ENCODE results near the gene ATP6V0D1. TPM values are rescaled to one million over a fixed set of nuclear protein-coding genes. Genes with fewer than 3 reads are reported as not detected.

ATP6V0D1 gene
- polyA plus RNA-seq, 3 donors = 354 to 687 (median 631) TPM

DNA sequence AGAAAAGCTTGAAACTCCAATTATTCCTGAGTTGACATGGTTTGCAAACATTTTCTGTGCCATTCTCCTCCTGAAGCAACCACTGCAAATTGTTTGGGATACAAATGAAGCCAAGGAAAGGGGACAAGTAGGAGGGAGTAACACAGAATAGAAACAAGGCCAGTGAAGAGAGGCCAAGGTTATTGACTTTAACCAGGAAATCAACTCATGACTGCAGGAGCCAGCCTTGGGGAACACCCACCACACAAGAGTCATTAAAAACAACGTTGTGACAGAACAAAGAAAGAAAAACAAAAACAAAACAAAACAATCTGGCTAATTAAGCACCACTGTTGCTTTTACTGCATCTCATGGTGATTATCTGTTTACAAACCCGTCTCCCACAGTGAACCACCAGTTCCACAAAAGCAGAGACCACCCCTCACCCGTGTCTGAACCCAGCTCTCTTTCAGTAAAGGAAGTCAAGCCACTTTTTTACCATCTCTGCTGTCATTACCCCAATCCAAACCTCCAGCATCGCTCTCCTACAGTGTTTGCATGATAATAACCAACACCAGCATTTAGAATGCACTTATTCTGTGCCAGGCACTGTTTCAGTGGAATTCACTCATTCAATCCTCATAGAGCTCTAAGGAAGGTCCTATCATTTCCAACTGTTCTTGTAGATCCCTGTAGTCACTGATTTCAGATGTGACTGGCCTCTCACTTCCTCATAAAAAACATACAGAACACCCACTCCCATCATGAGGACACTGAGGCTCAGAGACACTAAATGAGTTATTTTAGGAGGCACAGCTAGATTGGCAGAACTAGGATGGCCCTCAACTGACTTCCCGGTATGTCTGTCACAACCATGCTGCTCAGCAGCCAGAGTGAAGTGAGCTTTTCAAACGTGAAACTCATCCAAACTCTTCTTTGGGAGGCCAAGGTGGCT, 66.7 kb downstream of the ATP6V0D1 start:
- no peak overlapping the region for H2AFZ ChIP-seq (ENCODE audit: insufficient read depth, low read depth, low read length, poor library complexity, severe bottlenecking)
- no peak overlapping the region for H3K4me2 ChIP-seq (replicated peaks; ENCODE audit: extremely low read depth, low read length, poor library complexity, severe bottlenecking)
- no peak overlapping the region for H3K4me3 ChIP-seq (replicated peaks in 1 of 3; ENCODE audit: low read depth in 2 of 3, low read length in 3 of 3)
- intact Hi-C loops (cut with micrococcal nuclease) = no loop called here
- no peaks in the 10 kb centered on the region for H4K20me1 ChIP-seq (ENCODE audit: insufficient read depth, low read length)
- no peaks in the 10 kb centered on the region for H3K79me2 ChIP-seq (ENCODE audit: insufficient read depth, low read length)
- no peak overlapping the region for H3K9ac ChIP-seq (ENCODE audit: insufficient read depth, low read length, poor library complexity, severe bottlenecking)
- no peaks in the 10 kb centered on the region for H3K36me3 ChIP-seq (replicated peaks in 1 of 2; ENCODE audit: control insufficient read depth in 1 of 2, insufficient read depth in 2 of 2, low read length in 2 of 2)
- DNase-seq = no peak
- no peaks in the 10 kb centered on the region for H3K9me3 ChIP-seq (replicated peaks in 1 of 2; ENCODE audit: control insufficient read depth in 1 of 2, insufficient read depth in 1 of 2, low read length in 2 of 2)
- H3K4me1 Mint-ChIP-seq = peaks cover 13% of the 10 kb centered on the region
- no peaks in the 10 kb centered on the region for H3K36me3 Mint-ChIP-seq
- peaks cover 0 to 11% of the 10 kb centered on the region in 2 donors for H3K27me3 ChIP-seq (ENCODE audit: control insufficient read depth in 2 of 2, insufficient read depth in 2 of 2, low read length in 2 of 2)
- H3K27ac ChIP-seq (ENCODE audit: low read depth in 1 of 2, low read length in 2 of 2) = no peak overlapping the region
- peaks cover 6 to 29% (median 29%) of the 10 kb centered on the region in 3 donors for H3K27me3 Mint-ChIP-seq (ENCODE audit: low read depth in 3 of 3)
- H3K27ac Mint-ChIP-seq = no peak overlapping the region
- H3K4me3 Mint-ChIP-seq = peak overlapping the region in 1 of 2 donors; percentile 9
- H3K9me3 Mint-ChIP-seq = no peaks in the 10 kb centered on the region
- TF ChIP-seq, protein P1, sequence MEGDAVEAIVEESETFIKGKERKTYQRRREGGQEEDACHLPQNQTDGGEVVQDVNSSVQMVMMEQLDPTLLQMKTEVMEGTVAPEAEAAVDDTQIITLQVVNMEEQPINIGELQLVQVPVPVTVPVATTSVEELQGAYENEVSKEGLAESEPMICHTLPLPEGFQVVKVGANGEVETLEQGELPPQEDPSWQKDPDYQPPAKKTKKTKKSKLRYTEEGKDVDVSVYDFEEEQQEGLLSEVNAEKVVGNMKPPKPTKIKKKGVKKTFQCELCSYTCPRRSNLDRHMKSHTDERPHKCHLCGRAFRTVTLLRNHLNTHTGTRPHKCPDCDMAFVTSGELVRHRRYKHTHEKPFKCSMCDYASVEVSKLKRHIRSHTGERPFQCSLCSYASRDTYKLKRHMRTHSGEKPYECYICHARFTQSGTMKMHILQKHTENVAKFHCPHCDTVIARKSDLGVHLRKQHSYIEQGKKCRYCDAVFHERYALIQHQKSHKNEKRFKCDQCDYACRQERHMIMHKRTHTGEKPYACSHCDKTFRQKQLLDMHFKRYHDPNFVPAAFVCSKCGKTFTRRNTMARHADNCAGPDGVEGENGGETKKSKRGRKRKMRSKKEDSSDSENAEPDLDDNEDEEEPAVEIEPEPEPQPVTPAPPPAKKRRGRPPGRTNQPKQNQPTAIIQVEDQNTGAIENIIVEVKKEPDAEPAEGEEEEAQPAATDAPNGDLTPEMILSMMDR (IDR thresholded peaks at IDR 0.05) = no peak
- 84% methylated on average over 6 of the region's 6 CpGs for WGBS (ENCODE audit: insufficient coverage)
- H3K4me1 ChIP-seq (ENCODE audit: control insufficient read depth in 1 of 2, insufficient read depth in 2 of 2, low read length in 2 of 2) = peaks cover 10 to 13% of the 10 kb centered on the region in 2 donors

DNA sequence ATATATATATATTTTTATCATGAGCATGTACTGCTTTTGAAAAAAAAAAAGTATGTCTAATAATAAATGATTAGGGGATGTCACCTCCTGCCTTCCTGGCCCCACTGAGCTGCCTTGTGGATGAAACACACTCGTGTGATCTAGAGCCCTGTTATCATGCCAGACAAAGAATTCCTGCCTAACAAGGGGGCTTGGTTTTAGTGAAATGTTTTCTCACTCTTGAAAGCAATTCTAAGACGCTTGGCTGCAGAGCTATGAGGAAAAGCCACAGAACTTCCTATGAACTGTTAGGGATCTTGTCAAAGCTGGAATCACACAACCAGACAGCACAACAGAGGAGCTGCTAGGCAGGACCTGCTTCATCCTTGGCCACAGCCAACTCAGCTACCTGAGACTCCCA, 68.7 kb downstream of the ATP6V0D1 start:
- Histone ChIP-seq H3K36me3 (replicated peaks in 1 of 2; ENCODE audit: control insufficient read depth in 1 of 2, insufficient read depth in 2 of 2, low read length in 2 of 2) (no peaks in the 10 kb centered on the region), H3K27ac (ENCODE audit: low read depth in 1 of 2, low read length in 2 of 2) (no peak overlapping the region), H3K79me2 (ENCODE audit: insufficient read depth, low read length) (no peaks in the 10 kb centered on the region), H3K27me3 (ENCODE audit: control insufficient read depth in 2 of 2, insufficient read depth in 2 of 2, low read length in 2 of 2) (peaks cover 0 to 8% of the 10 kb centered on the region in 2 donors), H3K4me2 (replicated peaks; ENCODE audit: extremely low read depth, low read length, poor library complexity, severe bottlenecking) (no peak overlapping the region), H3K4me3 (replicated peaks in 1 of 3; ENCODE audit: low read depth in 2 of 3, low read length in 3 of 3) (no peak overlapping the region), H3K4me1 (ENCODE audit: control insufficient read depth in 1 of 2, insufficient read depth in 2 of 2, low read length in 2 of 2) (peaks cover 16 to 19% of the 10 kb centered on the region in 2 donors), H4K20me1 (ENCODE audit: insufficient read depth, low read length) (no peaks in the 10 kb centered on the region), H3K9ac (ENCODE audit: insufficient read depth, low read length, poor library complexity, severe bottlenecking) (no peak overlapping the region), H2AFZ (ENCODE audit: insufficient read depth, low read depth, low read length, poor library complexity, severe bottlenecking) (no peak overlapping the region), H3K9me3 (replicated peaks in 1 of 2; ENCODE audit: control insufficient read depth in 1 of 2, insufficient read depth in 1 of 2, low read length in 2 of 2) (no peaks in the 10 kb centered on the region)
- Mint-ChIP-seq H3K9me3 (no peaks in the 10 kb centered on the region), H3K36me3 (no peaks in the 10 kb centered on the region), H3K4me1 (peaks cover 19% of the 10 kb centered on the region), H3K4me3 (no peak overlapping the region), H3K27me3 (ENCODE audit: low read depth in 3 of 3) (peaks cover 6 to 22% (median 20%) of the 10 kb centered on the region in 3 donors), H3K27ac (no peak overlapping the region)
- no peak for DNase-seq
- 57% methylated on average over 1 of the region's 2 CpGs for WGBS (ENCODE audit: insufficient coverage)
- intact Hi-C loops (cut with micrococcal nuclease) = no loop called here
- TF ChIP-seq, protein P1 (IDR thresholded peaks at IDR 0.05) = no peak
